Stimulated activated CD4-positive, alpha-beta T cell treated with anti-CD3 and anti-CD28 coated beads, TNF-alpha, amount 100 ng/mL, for 24 hours (primary cell): ENCODE data around the gene MND1.

Experiments used
- DNase-seq, 3 experiments: peaks; one replicate each; pipeline ENCODE4 v3.0.0-alpha.2; 2020; ENCODE audit warnings: low read depth in 3 of 3

Gene MND1

GRCh38 chr4:153346031-153346430 is 1.5 kb downstream of the MND1 start:
- DNase-seq: no peak

- DNase-seq: no peak
Observed at GRCh38 chr4:153346563-153346962, 2.1 kb downstream of the MND1 start.

- DNase-seq: no peak
Observed at GRCh38 chr4:153347117-153347516, 2.6 kb downstream of the MND1 start.

- no peak for DNase-seq
Observed at GRCh38 chr4:153348006-153348405, 3.5 kb downstream of the MND1 start.

GRCh38 chr4:153349206-153349805 is 4.8 kb downstream of the MND1 start:
- DNase-seq: no peak

GRCh38 chr4:153362184-153362583 is 17.7 kb downstream of the MND1 start:
- no peak for DNase-seq

GRCh38 chr4:153364061-153364460 is 19.6 kb downstream of the MND1 start:
- DNase-seq: no peak

- no peak for DNase-seq
Observed at GRCh38 chr4:153365003-153365402, 20.5 kb downstream of the MND1 start.

GRCh38 chr4:153366486-153366885 is 22.0 kb downstream of the MND1 start:
- no peak for DNase-seq

GRCh38 chr4:153367092-153367491 is 22.6 kb downstream of the MND1 start:
- no peak for DNase-seq

GRCh38 chr4:153369021-153369420 is 24.5 kb downstream of the MND1 start:
- DNase-seq: no peak

- DNase-seq: no peak
Observed at GRCh38 chr4:153371701-153372234, 27.3 kb downstream of the MND1 start.

GRCh38 chr4:153372967-153373562 is 28.6 kb downstream of the MND1 start:
- no peak for DNase-seq

- no peak for DNase-seq
Observed at GRCh38 chr4:153374442-153374841, 30.0 kb downstream of the MND1 start.

- DNase-seq: no peak
Observed at GRCh38 chr4:153375303-153375702, 30.8 kb downstream of the MND1 start.

GRCh38 chr4:153383131-153383530 is 38.6 kb downstream of the MND1 start:
- DNase-seq: no peak

GRCh38 chr4:153384160-153384559 is 39.7 kb downstream of the MND1 start:
- DNase-seq: no peak

GRCh38 chr4:153385784-153386183 is 41.3 kb downstream of the MND1 start:
- no peak for DNase-seq

GRCh38 chr4:153387981-153388380 is 43.5 kb downstream of the MND1 start:
- DNase-seq: no peak

- DNase-seq: no peak
Observed at GRCh38 chr4:153393397-153393796, 48.9 kb downstream of the MND1 start.

GRCh38 chr4:153394945-153395344 is 50.5 kb downstream of the MND1 start:
- no peak for DNase-seq

- DNase-seq: no peak
Observed at GRCh38 chr4:153398713-153399112, 54.2 kb downstream of the MND1 start.

GRCh38 chr4:153399358-153399757 is 54.9 kb downstream of the MND1 start:
- no peak for DNase-seq

GRCh38 chr4:153401501-153401900 is 57.0 kb downstream of the MND1 start:
- no peak for DNase-seq
